Nephron progenitor cell (in vitro differentiated cells): ENCODE measurements around the gene CNGB1.

Experiments used
- DNase-seq: peaks from one replicate; pipeline ENCODE4 v3.0.0; 2021
- H3K27ac Mint-ChIP-seq: 2 replicates; pipeline ENCODE4 v1.8.0; 2021; ENCODE audit warnings: mild to moderate bottlenecking, moderate library complexity, mixed read lengths
- H3K27me3 Mint-ChIP-seq: 2 replicates; pipeline ENCODE4 v1.8.0; 2021; ENCODE audit warnings: mild to moderate bottlenecking, low read depth, mixed read lengths; ENCODE audit not compliant: poor library complexity
- H3K36me3 Mint-ChIP-seq: 2 replicates; pipeline ENCODE4 v1.8.0; 2021; ENCODE audit warnings: low read depth, mixed read lengths
- H3K4me1 Mint-ChIP-seq: 2 replicates; pipeline ENCODE4 v1.8.0; 2021; ENCODE audit warnings: mixed read lengths
- H3K4me3 Mint-ChIP-seq: 2 replicates; pipeline ENCODE4 v1.8.0; 2021; ENCODE audit warnings: mild to moderate bottlenecking, moderate library complexity, mixed read lengths
- H3K9me3 Mint-ChIP-seq: 2 replicates; pipeline ENCODE4 v1.8.0; 2021; ENCODE audit warnings: mild to moderate bottlenecking, moderate library complexity, mixed read lengths
- CTCF ChIP-seq: fragments of 200-600 bp; sonication (generic); IDR thresholded peaks from 2 replicates; pipeline ENCODE4 v1.5.0; 2021; ENCODE audit warnings: antibody characterized with exemption

The CNGB1 gene

DNA sequence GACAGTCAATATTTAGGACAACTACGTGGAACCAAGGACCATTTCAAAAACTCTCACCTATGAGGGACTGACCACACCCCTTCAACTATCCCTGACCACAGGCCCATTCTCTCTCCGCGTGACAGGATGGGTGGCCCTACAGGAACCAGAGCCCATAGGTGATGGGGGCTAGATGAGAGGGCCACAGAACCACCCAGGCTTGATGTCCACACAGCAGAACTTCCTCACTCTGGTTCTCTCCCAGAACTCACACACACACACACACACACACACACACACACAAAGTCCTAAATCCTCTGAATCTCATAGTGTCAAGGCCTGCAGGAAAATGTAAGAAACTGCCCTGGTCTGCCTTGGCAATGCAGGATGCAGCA lies 28.1 kb upstream of the CNGB1 start:
- TF ChIP-seq CTCF = no peak
- no peak for DNase-seq
- H3K9me3 Mint-ChIP-seq = no peaks in the 10 kb centered on the region
- H3K27me3 Mint-ChIP-seq = peaks cover 3% of the 10 kb centered on the region
- H3K4me1 Mint-ChIP-seq = peaks cover 28% of the 10 kb centered on the region
- no peak overlapping the region for H3K27ac Mint-ChIP-seq
- peak overlapping the region; percentile 84 for H3K4me3 Mint-ChIP-seq
- peaks cover 7% of the 10 kb centered on the region for H3K36me3 Mint-ChIP-seq

- Mint-ChIP-seq H3K36me3 (peaks cover 4% of the 10 kb centered on the region), H3K4me3 (peak overlapping the region; percentile 44), H3K27me3 (peaks cover 3% of the 10 kb centered on the region), H3K4me1 (peaks cover 28% of the 10 kb centered on the region), H3K27ac (no peak overlapping the region), H3K9me3 (no peaks in the 10 kb centered on the region)
- no peak for TF ChIP-seq CTCF
- no peak for DNase-seq
Measured at GRCh38 chr16:57998486-57998885, 27.6 kb upstream of the CNGB1 start.

- Mint-ChIP-seq H3K36me3 (peaks cover 4% of the 10 kb centered on the region), H3K27me3 (peaks cover 3% of the 10 kb centered on the region), H3K4me3 (peak overlapping the region; percentile 44), H3K4me1 (peaks cover 28% of the 10 kb centered on the region), H3K27ac (no peak overlapping the region), H3K9me3 (no peaks in the 10 kb centered on the region)
- no peak for TF ChIP-seq CTCF
- no peak for DNase-seq
Measured at GRCh38 chr16:57997528-57998265, 26.8 kb upstream of the CNGB1 start.

DNA sequence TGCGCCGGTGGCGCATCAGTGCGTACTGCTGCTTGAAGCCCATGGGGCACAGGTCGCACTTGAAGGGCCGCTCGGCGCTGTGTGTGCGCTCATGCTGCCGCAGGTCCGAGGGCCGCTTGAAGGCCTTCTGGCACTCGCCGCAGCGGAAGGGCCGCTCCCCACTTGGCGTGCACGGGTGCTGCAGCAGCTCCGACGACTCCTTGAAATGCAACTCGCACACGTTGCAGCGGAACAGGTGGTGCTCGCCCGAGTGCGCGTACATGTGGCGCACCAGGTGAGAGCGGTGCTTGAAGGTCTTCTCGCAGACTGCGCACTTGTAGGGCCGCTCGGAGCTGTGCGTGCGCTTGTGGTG lies 26.2 kb upstream of the CNGB1 start:
- Mint-ChIP-seq H3K4me3 (no peak overlapping the region), H3K9me3 (no peaks in the 10 kb centered on the region), H3K27ac (no peak overlapping the region), H3K4me1 (peaks cover 27% of the 10 kb centered on the region), H3K36me3 (peaks cover 4% of the 10 kb centered on the region), H3K27me3 (peaks cover 3% of the 10 kb centered on the region)
- TF ChIP-seq CTCF = no peak
- no peak for DNase-seq

GRCh38 chr16:57996406-57997175 lies 25.7 kb upstream of the CNGB1 start:
- Mint-ChIP-seq H3K27ac (no peak overlapping the region), H3K36me3 (peaks cover 4% of the 10 kb centered on the region), H3K4me3 (no peak overlapping the region), H3K4me1 (peaks cover 22% of the 10 kb centered on the region), H3K9me3 (no peaks in the 10 kb centered on the region), H3K27me3 (peaks cover 3% of the 10 kb centered on the region)
- TF ChIP-seq CTCF = no peak
- DNase-seq = no peak
